GM12872 (cell line): Measurements from ENCODE around the gene ANKRD63.

Source experiments
- CTCF ChIP-seq: IDR thresholded peaks from 3 replicates; pipeline ENCODE4 v1.5.1; 2011; ENCODE audit warnings: low read depth, mild to moderate bottlenecking, low read length, moderate library complexity; ENCODE audit not compliant: insufficient read depth

ANKRD63 gene

GRCh38 chr15:40266828-40267304, 16.0 kb downstream of the ANKRD63 start:
- TF ChIP-seq CTCF, result no peak

GRCh38 chr15:40265875-40266274, 17.0 kb downstream of the ANKRD63 start:
- TF ChIP-seq CTCF, result no peak

- TF ChIP-seq CTCF, result no peak
Observed at GRCh38 chr15:40265355-40265754, 17.5 kb downstream of the ANKRD63 start.

- no peak for TF ChIP-seq CTCF
Observed at GRCh38 chr15:40264321-40265153, 18.3 kb downstream of the ANKRD63 start.

GRCh38 chr15:40263024-40263754, 19.7 kb downstream of the ANKRD63 start:
- no peak for TF ChIP-seq CTCF

- no peak for TF ChIP-seq CTCF
Observed at GRCh38 chr15:40259021-40259420, 23.8 kb downstream of the ANKRD63 start.

- TF ChIP-seq CTCF, result no peak
Observed at GRCh38 chr15:40258544-40258943, 24.3 kb downstream of the ANKRD63 start.
